Dedifferentiated amniotic fluid mesenchymal stem cell (primary cell): ENCODE data around the gene RCAN2.
A peak's percentile ranks its signal among the peaks of the same experiment; 100 is the strongest.

Experiments
- DNase-seq: peaks from one replicate; pipeline ENCODE4 v3.0.0-alpha.2; 2016; ENCODE audit errors: extremely low spot score

Gene RCAN2

GRCh38 chr6:46491628-46492547 lies 639 bp upstream of the RCAN2 start:
- peak; percentile 26 for DNase-seq

GRCh38 chr6:46490425-46491200 lies 636 bp downstream of the RCAN2 start:
- DNase-seq = no peak

- no peak for DNase-seq
These were observed 5.1 kb downstream of the RCAN2 start for GRCh38 chr6:46486181-46486580.

- no peak for DNase-seq
These were observed 7.0 kb downstream of the RCAN2 start for GRCh38 chr6:46484081-46484820.

GRCh38 chr6:46476301-46476700 lies 14.9 kb downstream of the RCAN2 start:
- no peak for DNase-seq

GRCh38 chr6:46473881-46474280 lies 17.4 kb downstream of the RCAN2 start:
- DNase-seq = no peak

GRCh38 chr6:46472243-46472642 lies 19.0 kb downstream of the RCAN2 start:
- DNase-seq = no peak

- no peak for DNase-seq
These were observed 22.2 kb downstream of the RCAN2 start for GRCh38 chr6:46469021-46469420.

GRCh38 chr6:46468403-46469010 lies 22.7 kb downstream of the RCAN2 start:
- no peak for DNase-seq

GRCh38 chr6:46466570-46466969 lies 24.7 kb downstream of the RCAN2 start:
- no peak for DNase-seq

GRCh38 chr6:46465294-46466165 lies 25.7 kb downstream of the RCAN2 start:
- DNase-seq = no peak

- no peak for DNase-seq
These were observed 35.0 kb downstream of the RCAN2 start for GRCh38 chr6:46456297-46456696.

GRCh38 chr6:46454691-46455090 lies 36.6 kb downstream of the RCAN2 start:
- DNase-seq = no peak

- DNase-seq = peak; percentile 54
These were observed 37.4 kb downstream of the RCAN2 start for GRCh38 chr6:46453741-46454316.

- DNase-seq = peak; percentile 97
These were observed 38.0 kb downstream of the RCAN2 start for GRCh38 chr6:46453216-46453615.

- no peak for DNase-seq
These were observed 38.8 kb downstream of the RCAN2 start for GRCh38 chr6:46452312-46452917.

- DNase-seq = peak; percentile 48
These were observed 39.9 kb downstream of the RCAN2 start for GRCh38 chr6:46451343-46451742.

- no peak for DNase-seq
These were observed 46.3 kb downstream of the RCAN2 start for GRCh38 chr6:46444772-46445454.

GRCh38 chr6:46443623-46444022 lies 47.6 kb downstream of the RCAN2 start:
- DNase-seq = no peak
